Cardiac fibroblast (primary cell): ENCODE data around the gene SLC35F3.
A peak's percentile ranks its signal among the peaks of the same experiment; 100 is the strongest.

Experiments
- DNase-seq, 2 donors: peaks; one replicate each; pipeline versions ENCODE4 v3.0.0 to v3.0.0-alpha.2; 2010; ENCODE audit warnings: low read depth in 2 of 2
- H3K4me3 ChIP-seq, 2 donors: replicated peaks in 1 of 2; 1 replicate in 1 of 2; 2 replicates in 1 of 2; pipeline ENCODE4 v1.5.1; 2011; ENCODE audit warnings: low read depth in 2 of 2, low read length in 2 of 2, mild to moderate bottlenecking in 2 of 2, moderate library complexity in 1 of 2
- TF ChIP-seq, protein P1 (sequence below): IDR thresholded peaks from one replicate; pipeline ENCODE4 v1.5.1; 2011; ENCODE audit warnings: low read depth, mild to moderate bottlenecking, low read length, inconsistent platforms

Gene SLC35F3

GRCh38 chr1:234140388-234140787, 235.9 kb downstream of the SLC35F3 start:
- DNase-seq = no peak
- no peak overlapping the region for H3K4me3 ChIP-seq
- TF ChIP-seq, protein P1, sequence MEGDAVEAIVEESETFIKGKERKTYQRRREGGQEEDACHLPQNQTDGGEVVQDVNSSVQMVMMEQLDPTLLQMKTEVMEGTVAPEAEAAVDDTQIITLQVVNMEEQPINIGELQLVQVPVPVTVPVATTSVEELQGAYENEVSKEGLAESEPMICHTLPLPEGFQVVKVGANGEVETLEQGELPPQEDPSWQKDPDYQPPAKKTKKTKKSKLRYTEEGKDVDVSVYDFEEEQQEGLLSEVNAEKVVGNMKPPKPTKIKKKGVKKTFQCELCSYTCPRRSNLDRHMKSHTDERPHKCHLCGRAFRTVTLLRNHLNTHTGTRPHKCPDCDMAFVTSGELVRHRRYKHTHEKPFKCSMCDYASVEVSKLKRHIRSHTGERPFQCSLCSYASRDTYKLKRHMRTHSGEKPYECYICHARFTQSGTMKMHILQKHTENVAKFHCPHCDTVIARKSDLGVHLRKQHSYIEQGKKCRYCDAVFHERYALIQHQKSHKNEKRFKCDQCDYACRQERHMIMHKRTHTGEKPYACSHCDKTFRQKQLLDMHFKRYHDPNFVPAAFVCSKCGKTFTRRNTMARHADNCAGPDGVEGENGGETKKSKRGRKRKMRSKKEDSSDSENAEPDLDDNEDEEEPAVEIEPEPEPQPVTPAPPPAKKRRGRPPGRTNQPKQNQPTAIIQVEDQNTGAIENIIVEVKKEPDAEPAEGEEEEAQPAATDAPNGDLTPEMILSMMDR = no peak

GRCh38 chr1:234141006-234141405, 236.5 kb downstream of the SLC35F3 start:
- no peak for DNase-seq
- H3K4me3 ChIP-seq = no peak overlapping the region
- TF ChIP-seq, protein P1 = no peak

- DNase-seq = no peak
- TF ChIP-seq, protein P1 = no peak
- H3K4me3 ChIP-seq = no peak overlapping the region
Measured at GRCh38 chr1:234143681-234144080, 239.2 kb downstream of the SLC35F3 start.

GRCh38 chr1:234144901-234145300, 240.4 kb downstream of the SLC35F3 start:
- H3K4me3 ChIP-seq = no peak overlapping the region
- no peak for DNase-seq
- TF ChIP-seq, protein P1 = no peak

DNA sequence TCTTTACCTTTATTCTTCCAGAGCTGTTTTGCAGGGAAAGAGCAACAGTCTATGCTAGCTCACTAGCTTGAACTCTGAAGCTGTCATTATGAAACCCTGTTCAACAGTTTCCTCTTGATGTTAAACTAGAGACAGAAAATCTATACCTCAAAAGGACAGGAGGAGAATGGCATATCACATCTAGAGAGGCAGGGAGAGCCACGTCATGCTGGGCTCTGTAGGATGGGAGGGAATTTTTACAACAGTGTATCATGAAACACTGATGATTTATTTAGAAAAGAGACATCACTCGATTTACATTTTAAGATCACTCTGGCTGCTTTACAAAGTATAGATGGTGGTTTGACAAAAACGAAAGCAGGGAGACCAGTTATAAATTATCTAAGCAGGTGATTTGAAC, 243.9 kb downstream of the SLC35F3 start:
- no peak overlapping the region for H3K4me3 ChIP-seq
- TF ChIP-seq, protein P1 = no peak
- no peak for DNase-seq

DNA sequence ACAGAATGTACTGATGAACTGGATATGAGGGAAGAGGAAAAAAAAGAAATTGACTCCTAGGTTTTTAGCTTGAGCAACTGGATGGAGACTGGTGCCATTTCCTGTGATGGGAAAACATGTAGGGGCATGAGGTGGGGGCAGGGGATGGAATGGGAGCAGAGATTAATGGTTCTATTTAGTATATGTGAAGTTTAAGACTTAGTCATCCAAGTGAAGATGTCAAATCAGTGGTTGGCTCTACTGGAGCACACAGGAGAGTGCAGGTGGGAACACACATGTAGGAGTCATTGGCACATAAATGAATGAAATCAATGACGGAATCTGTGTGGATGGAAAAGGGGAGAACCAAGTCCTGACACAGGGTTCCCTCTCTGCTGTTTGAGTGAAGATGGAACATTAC, 244.3 kb downstream of the SLC35F3 start:
- no peak for DNase-seq
- TF ChIP-seq, protein P1 = no peak
- H3K4me3 ChIP-seq = no peak overlapping the region

DNA sequence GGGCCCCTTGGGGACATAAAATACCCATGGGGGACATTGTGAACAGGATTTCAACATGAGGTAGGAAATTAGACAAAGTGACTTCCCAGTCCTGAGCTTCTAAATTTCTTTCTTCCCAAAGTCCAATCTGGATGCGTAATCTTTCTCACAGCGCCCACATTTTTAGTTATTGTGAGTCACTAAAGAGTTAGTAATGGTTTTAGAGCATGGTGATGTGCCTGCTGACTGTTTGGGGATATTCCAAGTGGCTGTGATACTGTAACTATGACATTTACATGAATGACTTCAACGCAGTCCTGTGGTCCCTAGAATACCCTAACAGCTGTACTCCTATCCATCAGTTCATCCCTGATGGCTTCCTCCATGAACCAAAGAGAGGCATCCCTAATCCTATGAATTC, 244.7 kb downstream of the SLC35F3 start:
- H3K4me3 ChIP-seq = no peak overlapping the region
- DNase-seq = peak in 1 of 2 donors; percentile 18
- TF ChIP-seq, protein P1 = no peak
